ENCODE results near the gene KIF13A.

Gene KIF13A

GRCh38 chr6:17712576-17712975, 274.9 kb downstream of the KIF13A start:
- no peak for DNase-seq

- no peak for DNase-seq
These were observed 277.1 kb downstream of the KIF13A start for GRCh38 chr6:17710331-17710730.

GRCh38 chr6:17709476-17709875, 278.0 kb downstream of the KIF13A start:
- no peak for DNase-seq
